NCI-H2196 (cell line): ENCODE measurements around the gene EPB41L3.
"Not testable (repeated sequence)": the region's sequence is repeated elsewhere in the genome, so short reads cannot be mapped to it uniquely, and the experiment has no call there.

Experiments
- DNase-seq: peaks from one replicate; lab custom pipeline; 2025; ENCODE audit not compliant: unreplicated experiment; lab: John Stamatoyannopoulos, UW

EPB41L3 gene

GRCh38 chr18:5500158-5500939 lies 43.4 kb downstream of the EPB41L3 start:
- no peak for DNase-seq

- no peak for DNase-seq
These were observed 45.3 kb downstream of the EPB41L3 start for GRCh38 chr18:5498452-5498851.

- DNase-seq: no peak
These were observed 47.5 kb downstream of the EPB41L3 start for GRCh38 chr18:5496305-5496704.

GRCh38 chr18:5490753-5491480 lies 52.9 kb downstream of the EPB41L3 start:
- no peak for DNase-seq

- no peak for DNase-seq
These were observed 55.0 kb downstream of the EPB41L3 start for GRCh38 chr18:5488844-5489243.

GRCh38 chr18:5488044-5488443 lies 55.8 kb downstream of the EPB41L3 start:
- DNase-seq: not testable (repeated sequence)

- DNase-seq: no peak
These were observed 59.3 kb downstream of the EPB41L3 start for GRCh38 chr18:5484526-5484925.

- no peak for DNase-seq
These were observed 62.2 kb downstream of the EPB41L3 start for GRCh38 chr18:5481621-5482020.

GRCh38 chr18:5478261-5478660 lies 65.5 kb downstream of the EPB41L3 start:
- no peak for DNase-seq

- DNase-seq: no peak
These were observed 66.6 kb downstream of the EPB41L3 start for GRCh38 chr18:5476961-5477800.

GRCh38 chr18:5475267-5475666 lies 68.5 kb downstream of the EPB41L3 start:
- DNase-seq: no peak

- no peak for DNase-seq
These were observed 74.5 kb downstream of the EPB41L3 start for GRCh38 chr18:5469340-5469739.

GRCh38 chr18:5468394-5468793 lies 75.4 kb downstream of the EPB41L3 start:
- DNase-seq: no peak

- no peak for DNase-seq
These were observed 76.1 kb downstream of the EPB41L3 start for GRCh38 chr18:5467671-5468070.

- no peak for DNase-seq
These were observed 77.5 kb downstream of the EPB41L3 start for GRCh38 chr18:5466256-5466655.

GRCh38 chr18:5464251-5464650 lies 79.5 kb downstream of the EPB41L3 start:
- no peak for DNase-seq

- no peak for DNase-seq
These were observed 80.0 kb downstream of the EPB41L3 start for GRCh38 chr18:5463831-5464230.

GRCh38 chr18:5463390-5463789 lies 80.4 kb downstream of the EPB41L3 start:
- DNase-seq: no peak

GRCh38 chr18:5462227-5462626 lies 81.6 kb downstream of the EPB41L3 start:
- no peak for DNase-seq

GRCh38 chr18:5461041-5461440 lies 82.8 kb downstream of the EPB41L3 start:
- no peak for DNase-seq

- no peak for DNase-seq
These were observed 86.3 kb downstream of the EPB41L3 start for GRCh38 chr18:5457462-5457957.
